Femur (tissue), 1 donor: Measurements from ENCODE around the gene LIX1.
"Not testable (repeated sequence)": the region's sequence is repeated elsewhere in the genome, so short reads cannot be mapped to it uniquely, and the experiment has no call there.

Experiments used
- DNase-seq: peaks from one replicate; pipeline ENCODE4 v3.0.0-alpha.2; 2017

LIX1 gene

DNA sequence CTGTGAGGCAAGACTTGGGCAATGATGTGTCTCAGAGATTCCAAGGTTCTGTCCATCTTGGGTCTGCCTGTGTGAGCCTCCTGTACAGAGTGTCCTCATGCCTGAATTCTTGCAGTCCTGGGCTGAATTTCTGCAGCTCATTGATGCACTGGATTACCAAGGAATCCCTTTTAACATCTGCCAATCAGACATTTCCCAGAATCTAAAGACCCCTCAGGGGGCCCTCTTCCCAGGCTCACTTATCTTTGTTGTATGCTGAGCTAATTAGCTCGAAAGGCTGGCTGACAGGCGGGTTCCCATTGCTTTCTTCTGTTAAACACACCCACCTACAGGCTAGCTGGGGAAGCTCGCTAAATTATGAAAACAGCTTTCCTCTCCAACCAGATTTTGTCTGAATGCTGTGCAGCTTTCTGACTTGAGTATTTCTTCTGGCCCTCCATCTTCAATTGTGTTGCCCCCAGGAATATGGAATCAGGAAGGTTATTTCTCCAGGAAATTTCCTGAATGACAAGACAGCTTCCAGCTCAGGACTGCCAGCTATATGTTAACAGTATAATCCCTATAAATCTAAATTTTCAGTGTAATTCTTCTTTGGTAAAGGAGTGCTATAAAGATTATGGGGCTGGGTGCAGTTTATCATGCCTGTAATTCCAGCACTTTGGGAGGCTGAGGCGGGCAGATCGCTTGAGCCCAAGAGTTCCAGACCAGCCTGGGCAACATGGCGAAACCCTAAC, at the start of gene LIX1:
Gene LIX1 (minus strand): TSS at position 91 of the 734 bp plus-strand sequence. CDS start 35 bp downstream, at position 56.
- peak; percentile 60 for DNase-seq

DNA sequence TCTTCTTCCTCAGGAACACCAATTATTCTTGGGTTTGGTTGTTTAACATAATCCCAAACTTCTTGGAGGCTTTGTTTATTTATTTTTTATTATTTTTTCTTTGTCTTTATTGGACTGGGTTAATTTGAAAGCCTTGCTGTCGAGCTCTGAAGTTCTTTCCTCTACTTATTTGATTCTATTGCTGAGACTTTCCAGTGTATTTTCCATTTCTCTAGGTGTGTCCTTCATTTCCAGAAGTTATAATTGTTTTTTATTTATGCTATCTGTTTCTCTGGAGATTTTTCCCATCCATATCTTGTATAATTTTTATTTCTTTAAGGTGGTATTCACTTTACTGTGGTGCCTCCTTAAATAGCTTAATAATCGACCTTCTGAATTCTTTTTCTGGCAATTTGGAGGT, 49.5 kb upstream of the LIX1 start:
- DNase-seq: no peak

DNA sequence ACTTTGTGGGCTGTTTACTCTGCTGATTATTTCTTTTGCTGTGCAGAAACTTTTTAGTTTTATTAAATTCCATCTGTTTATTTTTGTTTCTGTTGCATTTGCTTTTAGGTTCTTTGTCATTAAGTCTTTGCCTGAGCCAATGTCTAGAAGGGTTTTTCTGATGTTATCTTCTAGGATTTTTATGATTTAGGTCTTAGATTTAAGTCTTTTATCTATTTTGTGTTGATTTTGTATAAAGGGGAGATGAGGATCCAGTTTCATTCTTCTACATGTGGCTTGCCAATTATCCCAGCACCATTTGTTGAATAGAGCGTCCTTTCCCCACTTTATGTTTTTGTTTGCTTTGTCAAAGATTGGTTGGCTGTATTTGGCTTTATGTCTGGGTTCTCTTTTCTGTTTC, 47.1 kb upstream of the LIX1 start:
- DNase-seq: not testable (repeated sequence)

DNA sequence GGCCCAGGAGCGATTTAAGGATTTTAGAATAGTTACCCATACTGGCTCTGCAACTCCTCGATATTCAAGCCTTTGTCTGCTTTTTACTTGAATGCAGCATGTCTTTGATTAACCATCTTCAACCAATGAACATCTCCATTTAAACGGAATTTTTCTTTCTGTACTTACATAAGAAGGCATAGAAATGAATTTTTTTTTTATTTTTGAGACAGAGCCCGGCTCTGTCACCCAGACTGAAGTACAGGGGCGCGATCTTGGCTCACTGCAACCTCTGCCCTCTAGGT, 41.5 kb upstream of the LIX1 start:
- no peak for DNase-seq

DNA sequence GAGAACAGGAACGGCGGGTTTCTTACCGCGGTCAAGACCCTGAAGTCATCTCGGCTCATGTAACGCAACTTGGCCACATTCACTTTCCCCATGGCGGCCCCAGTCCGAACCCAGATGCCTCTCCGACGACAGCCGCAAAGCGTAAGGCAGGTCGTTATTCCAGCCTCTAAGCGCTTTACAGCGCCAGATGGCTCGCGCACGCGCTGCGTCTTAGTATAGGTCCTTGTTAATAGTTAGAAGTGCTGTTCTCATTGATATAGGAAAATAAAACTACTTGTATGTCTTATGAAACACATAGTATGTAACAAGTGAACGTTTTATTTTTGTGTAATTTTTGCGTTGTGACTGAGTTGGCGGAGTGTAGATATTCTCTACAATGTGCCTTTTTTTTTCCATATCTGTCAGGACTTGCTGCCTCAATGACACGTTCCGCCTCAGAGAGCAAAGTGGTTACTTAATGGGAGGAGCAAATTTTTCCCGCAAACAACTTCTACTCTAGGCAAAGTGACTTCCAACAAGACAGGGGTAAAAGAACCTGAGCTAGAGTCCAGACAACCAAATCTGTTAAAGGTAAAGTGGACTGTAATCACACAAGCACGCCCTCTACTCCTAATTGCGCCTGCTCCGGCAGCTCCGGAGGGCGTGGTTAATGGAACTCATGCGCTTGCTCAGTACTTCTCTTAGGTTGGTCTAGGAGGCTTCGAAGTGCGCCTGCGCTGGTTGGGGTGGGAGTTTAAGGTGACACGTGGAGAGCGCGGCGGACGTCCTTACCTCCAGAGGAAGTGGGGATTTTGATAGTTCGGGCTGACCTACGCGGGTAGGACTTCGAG, 40.9 kb upstream of the LIX1 start, which contains the start of gene RIOK2:
Gene RIOK2 (minus strand): TSS at position 148 of the 830 bp plus-strand sequence. CDS start 56 bp downstream, at position 92.
- peak; percentile 96 for DNase-seq

DNA sequence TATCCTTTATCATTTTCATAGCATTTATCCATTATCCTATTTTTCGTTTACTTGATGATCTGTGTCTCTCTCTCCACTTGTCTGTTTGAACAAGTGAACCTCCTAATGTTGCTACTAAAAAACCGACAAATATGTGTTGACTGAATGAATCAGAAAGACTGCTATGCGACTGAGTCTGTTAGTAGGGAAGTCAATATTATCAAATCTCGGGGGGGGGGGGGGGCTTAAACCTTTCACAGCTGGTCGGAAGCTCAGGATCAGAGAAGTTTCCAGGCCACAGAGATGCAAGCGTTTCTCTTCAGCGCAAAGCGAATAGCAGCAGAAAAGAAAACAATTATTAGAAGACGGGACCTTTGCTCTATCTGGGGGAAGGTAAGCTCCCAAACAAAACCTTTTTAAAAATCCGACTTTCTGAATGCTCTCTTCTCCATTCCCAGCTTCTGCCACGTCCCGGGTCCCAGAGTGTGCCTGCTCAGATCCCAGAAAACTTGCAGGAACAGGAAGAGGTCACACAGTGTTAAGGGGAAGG, 40.2 kb upstream of the LIX1 start:
- no peak for DNase-seq

DNA sequence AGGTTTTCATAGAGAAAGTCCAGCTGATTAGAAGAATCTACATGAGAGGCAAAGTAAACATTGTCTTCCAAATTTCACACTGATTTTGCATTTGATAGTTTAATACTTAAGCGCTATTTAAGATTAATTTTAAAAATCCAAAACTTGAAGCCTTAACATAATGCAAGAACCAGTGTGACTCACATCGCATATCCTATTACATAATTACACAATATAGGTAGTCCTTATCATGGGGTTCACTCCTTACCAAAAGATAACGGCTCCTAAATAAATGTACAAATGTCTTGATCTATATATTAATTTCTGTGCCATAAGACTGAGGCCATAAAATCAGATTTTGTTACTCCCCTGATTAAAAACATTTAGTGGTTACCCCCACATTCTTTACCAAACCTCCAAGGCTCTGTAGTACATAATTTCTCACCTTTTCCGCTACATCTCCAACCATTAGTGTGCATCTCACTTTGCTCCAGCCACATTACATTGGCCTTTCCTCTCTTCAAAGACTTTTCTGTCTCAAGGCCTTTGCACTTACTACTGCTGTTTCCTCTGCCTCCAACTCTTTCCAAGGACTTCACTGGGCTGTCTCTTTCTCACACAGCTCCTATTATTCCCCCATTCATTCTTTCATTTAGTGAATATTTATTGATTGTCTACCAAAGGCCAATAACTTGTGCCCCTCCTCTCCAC, 39.6 kb upstream of the LIX1 start:
- DNase-seq: no peak

DNA sequence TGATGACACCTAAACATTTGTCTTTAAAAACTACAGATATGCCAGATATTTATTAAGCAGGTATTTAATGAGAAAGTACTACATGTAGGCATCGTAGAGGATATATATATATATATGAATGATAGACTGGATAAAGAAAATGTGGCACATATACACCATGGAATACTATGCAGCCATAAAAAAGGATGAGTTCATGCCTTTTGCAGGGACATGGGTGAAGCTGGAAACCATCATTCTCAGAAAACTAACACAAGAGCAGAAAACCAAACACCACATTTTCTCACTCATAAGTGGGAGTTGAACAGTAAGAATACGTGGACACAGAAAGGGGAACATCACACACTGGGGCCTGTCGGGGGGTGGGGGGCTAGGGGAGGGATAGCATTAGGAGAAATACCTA, 37.0 kb upstream of the LIX1 start:
- not testable (repeated sequence) for DNase-seq

DNA sequence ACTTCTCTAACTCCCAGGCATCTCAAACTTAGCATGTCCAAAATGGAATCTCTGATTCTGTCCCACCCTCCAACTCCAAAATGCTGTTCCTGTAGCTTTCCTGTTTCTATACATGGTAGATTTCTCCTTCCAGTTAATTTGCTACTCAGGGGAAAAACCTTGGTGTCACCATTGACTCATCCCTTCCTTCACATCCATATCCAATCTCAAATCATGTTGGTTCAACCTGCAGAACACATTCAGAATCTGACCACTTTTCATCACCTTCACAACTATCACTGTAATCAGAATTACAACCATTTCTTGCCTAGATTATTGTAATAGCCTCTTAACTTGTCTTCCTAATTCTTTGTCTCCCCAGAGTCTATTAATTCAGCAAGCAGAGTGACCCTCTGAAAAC, 29.8 kb upstream of the LIX1 start:
- DNase-seq: no peak

DNA sequence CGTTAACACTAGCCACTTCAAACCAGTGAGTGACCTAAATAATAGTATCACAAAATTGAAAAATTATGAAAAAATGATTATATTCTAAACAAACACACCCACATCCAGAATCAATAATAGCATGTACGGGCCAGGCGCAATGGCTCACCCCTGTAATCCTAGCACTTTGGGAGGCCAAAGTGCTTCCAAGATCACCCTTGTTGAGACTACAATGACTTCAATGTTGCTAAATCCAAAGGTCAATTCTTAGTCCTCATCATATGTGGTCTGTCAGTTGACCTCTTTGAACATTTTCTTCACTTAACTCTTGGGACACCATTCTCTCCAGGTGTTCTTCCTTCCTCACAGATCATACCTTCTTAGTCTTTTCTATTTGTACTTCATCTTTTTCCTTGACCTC, 29.3 kb upstream of the LIX1 start:
- no peak for DNase-seq

DNA sequence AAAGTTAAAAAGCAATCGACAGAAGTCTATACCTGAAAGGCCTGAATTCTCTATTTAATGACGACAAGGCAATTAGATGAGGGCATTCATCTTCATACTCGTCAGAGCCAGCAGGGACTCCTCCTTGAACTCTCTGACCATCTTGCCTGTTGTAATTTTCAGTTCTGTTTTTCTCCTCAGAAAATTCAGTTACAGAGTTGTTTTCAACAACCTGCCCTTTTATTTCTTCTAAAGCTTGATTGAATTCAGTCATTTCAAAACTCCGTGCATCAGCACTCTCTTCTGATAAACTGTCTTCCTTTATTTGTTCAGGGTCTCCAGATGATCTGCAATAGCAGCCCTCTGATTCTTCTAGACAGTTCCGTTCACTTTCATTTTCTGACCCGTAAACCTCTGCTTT, 25.0 kb upstream of the LIX1 start:
- DNase-seq: no peak

DNA sequence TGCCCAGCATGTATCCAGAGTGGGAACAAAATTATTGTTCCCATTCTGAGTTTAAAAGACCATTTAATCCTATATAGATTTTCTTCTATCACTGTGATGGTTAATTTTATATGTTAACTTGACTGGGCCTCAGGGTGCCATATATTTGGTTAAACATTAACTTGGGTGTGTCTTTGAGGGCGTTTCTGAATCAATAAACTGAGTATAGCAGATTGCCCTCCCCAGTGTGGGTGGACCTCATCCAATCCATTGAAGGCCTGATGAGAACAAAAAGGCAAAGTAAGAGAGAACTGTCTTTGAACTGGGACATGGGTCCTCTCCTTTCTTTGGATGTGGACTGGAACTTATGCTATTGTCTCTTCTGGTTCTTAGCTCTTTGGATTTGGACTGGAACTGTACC, 23.3 kb upstream of the LIX1 start:
- DNase-seq: no peak

DNA sequence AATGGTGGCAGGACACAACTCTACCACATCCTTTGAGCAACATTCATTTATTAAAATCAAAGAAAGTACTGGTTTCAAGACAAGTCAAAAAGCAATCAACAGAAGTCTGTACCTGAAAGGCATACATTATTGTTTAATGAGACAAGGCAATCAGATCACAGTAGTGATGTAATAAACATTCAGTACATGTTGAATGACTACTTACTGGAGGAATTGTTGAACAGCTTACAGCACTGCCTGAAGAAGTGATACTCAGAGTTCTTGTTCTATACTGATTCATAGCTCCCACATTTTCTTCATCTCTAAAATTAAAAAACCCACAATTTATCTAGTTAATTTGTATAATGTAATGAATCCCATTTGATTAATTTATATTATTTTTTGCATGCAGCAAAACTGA, 22.4 kb upstream of the LIX1 start:
- no peak for DNase-seq

DNA sequence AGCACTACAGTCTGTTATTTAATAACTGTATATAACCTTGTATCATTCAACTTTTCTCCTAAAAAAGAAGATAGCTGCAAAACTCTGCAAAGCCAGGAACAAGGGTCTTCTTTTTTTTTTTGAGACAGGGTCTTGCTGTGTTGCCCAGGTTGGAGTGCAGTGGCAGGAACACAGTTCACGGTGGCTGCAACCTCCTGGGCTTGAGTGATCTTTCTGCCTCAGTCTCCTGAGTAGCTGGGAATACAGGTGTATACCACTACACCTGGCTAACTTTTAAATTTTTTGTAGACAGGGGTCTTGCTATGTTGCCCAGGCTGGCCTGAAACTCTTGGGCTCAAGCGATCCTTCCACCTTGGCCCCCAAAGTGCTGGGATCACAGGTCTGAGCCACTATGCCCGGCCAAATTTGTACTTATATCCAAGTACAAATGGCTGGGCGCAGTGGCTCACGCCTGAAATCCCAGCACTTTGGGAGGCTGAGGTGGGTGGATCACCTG, 21.4 kb upstream of the LIX1 start:
- no peak for DNase-seq

DNA sequence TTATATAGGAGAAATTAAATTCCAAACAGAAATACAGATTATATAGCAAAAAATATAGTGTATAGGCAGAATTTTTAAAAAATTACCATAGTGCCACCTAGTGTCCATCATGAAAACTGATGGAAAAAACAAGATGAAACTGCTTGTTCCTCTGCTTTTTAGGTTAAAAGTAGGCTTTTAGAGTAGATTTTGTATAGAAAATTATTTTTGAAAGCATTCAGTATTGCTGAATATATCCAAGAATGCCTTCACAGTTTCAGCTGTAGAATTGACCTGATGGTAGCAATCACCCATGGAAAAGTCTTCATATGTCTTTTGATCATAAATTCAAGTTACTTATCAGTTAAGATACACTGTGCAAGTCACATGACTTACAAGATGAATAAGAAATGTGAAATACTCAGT, 21.0 kb upstream of the LIX1 start:
- no peak for DNase-seq

DNA sequence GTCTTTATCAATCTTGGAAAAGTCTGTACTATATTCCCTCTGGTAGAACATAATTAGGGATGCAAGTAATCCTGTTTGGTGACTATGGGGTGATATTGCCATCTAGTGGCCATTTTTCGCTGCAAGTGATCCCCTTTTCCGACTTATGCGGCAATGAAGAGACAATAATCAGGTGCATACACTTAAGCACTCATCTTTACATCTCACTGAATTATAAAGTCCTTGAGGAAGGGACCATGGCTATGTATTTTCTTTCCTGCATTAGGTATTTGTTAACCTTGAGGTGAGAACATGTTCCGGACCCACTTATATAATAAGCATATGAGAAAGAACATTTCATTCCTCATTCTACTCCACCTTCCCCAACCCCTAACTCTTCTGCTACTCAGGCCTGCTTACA, 19.6 kb upstream of the LIX1 start:
- DNase-seq: peak; percentile 78

DNA sequence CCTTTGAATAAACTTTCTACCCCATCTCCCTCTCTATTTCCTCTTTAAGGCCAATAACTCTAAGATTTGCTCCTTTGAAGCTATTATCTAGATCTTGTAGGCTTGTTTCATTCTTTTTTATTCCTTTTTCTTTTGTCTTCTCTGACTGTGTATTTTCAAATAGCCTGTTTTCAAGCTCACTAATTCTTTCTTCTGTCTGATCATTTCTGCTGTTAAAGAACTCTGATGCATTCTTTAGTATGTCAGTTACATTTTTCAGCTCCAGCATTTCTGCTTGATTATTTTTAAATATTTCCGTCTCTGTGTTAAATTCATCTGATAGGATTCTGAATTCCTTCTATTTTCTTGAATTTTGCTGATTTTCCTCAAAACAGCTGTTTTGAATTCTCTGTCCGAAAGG, 15.3 kb upstream of the LIX1 start:
- no peak for DNase-seq

DNA sequence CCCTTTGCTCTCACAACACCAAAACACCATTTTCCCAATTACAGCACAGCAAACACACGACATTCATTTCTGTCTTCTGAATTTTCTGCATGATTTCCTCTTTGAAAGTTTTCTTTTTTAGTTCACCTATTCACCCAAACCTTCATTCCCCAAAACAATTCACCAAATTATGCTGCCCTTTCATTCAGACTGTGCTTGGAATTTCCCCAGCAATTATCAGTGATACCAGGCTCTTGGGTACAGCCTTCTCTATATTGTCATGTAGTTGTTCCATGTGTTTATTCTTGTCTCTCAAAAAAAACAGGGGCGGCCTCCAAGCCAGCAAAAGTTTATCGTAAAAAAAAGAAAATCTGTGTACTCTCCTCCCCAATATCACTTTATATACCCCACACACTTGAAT, 9.0 kb upstream of the LIX1 start:
- DNase-seq: no peak

DNA sequence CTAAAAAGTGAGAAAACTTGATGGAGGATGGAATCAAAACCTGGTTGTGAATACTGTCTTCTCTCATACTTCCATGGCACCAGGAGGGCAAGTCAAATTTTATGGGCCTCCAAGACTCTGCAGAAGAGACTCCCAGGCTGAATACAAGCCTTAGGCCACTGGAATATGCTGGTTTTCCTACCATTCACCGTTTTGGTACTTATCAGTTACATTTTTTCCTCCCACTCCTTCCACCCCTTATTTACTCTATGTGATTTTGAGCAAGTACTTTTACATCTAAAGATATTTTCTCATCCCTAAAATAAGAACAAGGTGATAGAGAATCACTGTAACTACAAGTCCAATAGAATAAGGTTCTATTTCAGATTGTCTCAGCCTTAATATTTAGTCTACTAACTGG, 8.0 kb upstream of the LIX1 start:
- no peak for DNase-seq

DNA sequence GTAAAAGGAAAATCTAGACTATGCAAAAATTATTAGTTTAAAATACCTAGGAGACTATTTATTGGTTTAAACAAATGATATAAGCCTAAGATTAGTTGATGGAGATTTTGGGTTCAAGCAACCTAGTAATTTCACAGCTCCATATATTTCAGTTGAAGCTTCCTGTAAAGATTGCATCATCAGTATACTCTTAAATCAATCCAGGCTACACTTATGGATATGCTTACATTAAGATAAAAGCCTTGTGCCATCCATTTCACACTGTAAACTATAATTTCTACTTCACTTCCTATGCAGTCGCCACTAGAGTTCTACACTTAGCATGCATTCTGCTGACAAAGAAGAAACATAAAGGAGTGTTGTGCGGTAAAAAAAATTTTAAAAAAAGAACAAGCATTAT, 7.3 kb upstream of the LIX1 start:
- DNase-seq: no peak

DNA sequence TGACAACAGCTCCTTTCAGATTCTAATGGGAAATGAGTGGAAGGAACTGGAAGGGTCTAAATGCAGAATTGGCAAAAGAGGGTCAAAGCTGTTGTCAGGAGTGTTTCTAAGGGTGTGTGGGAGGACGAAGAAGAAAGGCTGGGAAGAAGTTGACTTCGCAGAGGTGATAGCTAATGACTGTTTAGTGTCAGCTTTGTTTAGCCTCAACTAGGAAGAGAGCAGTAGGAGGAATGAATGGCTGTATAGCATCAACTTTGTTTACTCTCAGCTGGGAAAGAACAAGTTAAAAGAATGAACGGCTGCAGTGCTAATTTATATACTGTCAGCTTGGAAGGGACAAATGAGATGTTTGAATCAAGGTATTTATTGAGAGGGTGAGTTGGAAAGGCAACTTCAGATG, 5.9 kb upstream of the LIX1 start:
- DNase-seq: no peak

DNA sequence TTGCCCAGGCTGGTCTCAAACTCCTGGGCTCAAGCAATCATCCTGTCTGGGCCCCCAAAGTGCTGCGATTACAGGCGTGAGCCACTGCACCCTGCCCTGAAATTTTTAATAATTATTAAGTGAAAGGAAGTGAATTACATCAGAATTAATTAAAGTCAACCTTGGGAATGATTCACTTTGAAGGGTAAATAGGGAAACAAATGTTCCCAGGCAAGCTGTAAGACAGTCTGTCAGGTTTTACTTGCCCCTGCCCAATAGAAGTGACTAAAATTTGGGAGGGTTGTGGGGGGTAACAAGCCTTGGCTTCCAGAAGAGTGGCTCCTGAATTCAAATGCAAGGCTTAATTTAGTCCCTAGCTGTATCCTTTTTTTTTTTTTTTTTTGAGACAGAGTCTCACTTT, 1.3 kb upstream of the LIX1 start:
- DNase-seq: no peak

DNA sequence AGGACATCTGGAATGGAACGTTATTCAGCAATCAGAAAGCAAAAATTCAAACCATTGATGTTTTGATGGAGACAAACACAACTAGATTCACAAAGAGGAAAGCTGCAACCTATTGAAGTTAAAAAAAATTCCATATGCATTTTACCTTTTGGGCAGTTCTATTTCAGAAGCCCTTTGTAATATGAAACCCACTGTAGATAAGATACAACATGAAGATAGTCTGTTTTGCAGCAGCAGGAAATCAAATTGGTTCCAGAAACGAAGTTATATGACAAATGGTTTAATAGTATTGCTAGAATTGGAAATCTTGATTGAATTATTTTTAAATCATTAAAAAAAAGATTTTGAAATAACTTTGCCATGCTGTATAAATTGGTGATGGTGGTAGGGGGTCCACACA, 872 bp downstream of the LIX1 start:
- no peak for DNase-seq

DNA sequence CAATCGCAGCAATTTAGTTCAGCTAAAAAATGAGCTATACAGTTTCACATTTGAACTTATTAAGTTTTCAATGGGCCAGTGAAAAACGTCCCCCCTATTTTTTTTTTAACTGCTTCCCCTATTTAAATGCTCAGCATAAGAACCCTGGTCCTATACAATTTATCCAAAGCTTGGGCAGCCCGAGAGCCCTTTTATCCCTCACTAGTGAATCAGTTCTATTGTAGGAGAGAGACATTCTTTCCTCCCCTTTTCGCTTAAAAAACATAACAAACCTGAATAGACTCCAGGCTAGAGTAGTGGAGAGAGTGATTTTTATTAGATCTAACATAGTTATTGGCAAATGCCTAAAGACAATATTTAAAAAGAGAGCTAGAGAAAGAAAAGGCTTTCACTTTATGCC, 1.4 kb downstream of the LIX1 start:
- no peak for DNase-seq
